ENCODE results near the gene RIMBP2.

RIMBP2 gene

GRCh38 chr12:130481392-130481879, 234.7 kb downstream of the RIMBP2 start:
- no peak for DNase-seq (ENCODE audit: low read depth)

- DNase-seq (ENCODE audit: low read depth): no peak
Observed at GRCh38 chr12:130480887-130481286, 235.2 kb downstream of the RIMBP2 start.

GRCh38 chr12:130480231-130480630, 235.9 kb downstream of the RIMBP2 start:
- DNase-seq (ENCODE audit: low read depth): no peak

- no peak for DNase-seq (ENCODE audit: low read depth)
Observed at GRCh38 chr12:130479401-130480125, 236.5 kb downstream of the RIMBP2 start.

GRCh38 chr12:130478786-130479185, 237.3 kb downstream of the RIMBP2 start:
- no peak for DNase-seq (ENCODE audit: low read depth)

- no peak for DNase-seq (ENCODE audit: low read depth)
Observed at GRCh38 chr12:130477701-130478100, 238.4 kb downstream of the RIMBP2 start.

- DNase-seq (ENCODE audit: low read depth): no peak
Observed at GRCh38 chr12:130477266-130477665, 238.8 kb downstream of the RIMBP2 start.

- DNase-seq (ENCODE audit: low read depth): no peak
Observed at GRCh38 chr12:130476451-130477135, 239.5 kb downstream of the RIMBP2 start.

- no peak for DNase-seq (ENCODE audit: low read depth)
Observed at GRCh38 chr12:130474599-130475269, 241.4 kb downstream of the RIMBP2 start.

GRCh38 chr12:130473266-130473665, 242.8 kb downstream of the RIMBP2 start:
- no peak for DNase-seq (ENCODE audit: low read depth)

- no peak for DNase-seq (ENCODE audit: low read depth)
Observed at GRCh38 chr12:130470969-130471368, 245.1 kb downstream of the RIMBP2 start.

GRCh38 chr12:130469552-130469951, 246.5 kb downstream of the RIMBP2 start:
- DNase-seq (ENCODE audit: low read depth): no peak

- DNase-seq (ENCODE audit: low read depth): no peak
Observed at GRCh38 chr12:130468700-130469245, 247.3 kb downstream of the RIMBP2 start.

- no peak for DNase-seq (ENCODE audit: low read depth)
Observed at GRCh38 chr12:130468186-130468585, 247.9 kb downstream of the RIMBP2 start.

- no peak for DNase-seq (ENCODE audit: low read depth)
Observed at GRCh38 chr12:130465626-130466025, 250.5 kb downstream of the RIMBP2 start.

GRCh38 chr12:130465046-130465445, 251.1 kb downstream of the RIMBP2 start:
- DNase-seq (ENCODE audit: low read depth): no peak

- no peak for DNase-seq (ENCODE audit: low read depth)
Observed at GRCh38 chr12:130463818-130464670, 252.1 kb downstream of the RIMBP2 start.

GRCh38 chr12:130463275-130463658, 252.8 kb downstream of the RIMBP2 start:
- DNase-seq (ENCODE audit: low read depth): no peak

- DNase-seq (ENCODE audit: low read depth): no peak
Observed at GRCh38 chr12:130462558-130463274, 253.4 kb downstream of the RIMBP2 start.

GRCh38 chr12:130461839-130462557, 254.1 kb downstream of the RIMBP2 start:
- DNase-seq (ENCODE audit: low read depth): no peak

All from stromal cell of bone marrow (primary cell).